HEK293T (cell line): ENCODE data around the gene TWF2.

Experiments
- BHLHE40 ChIP-seq: fragments of 450-650 bp; IDR thresholded peaks from 2 replicates; pipeline ENCODE4 v1.6.1; 2016; ENCODE audit warnings: mild to moderate bottlenecking, moderate library complexity, borderline replicate concordance
- CTBP1 ChIP-seq: fragments of 450-650 bp; IDR thresholded peaks from 2 replicates; pipeline ENCODE4 v1.6.1; 2016; ENCODE audit warnings: borderline replicate concordance
- ELF4 ChIP-seq: fragments of 450-650 bp; IDR thresholded peaks from 2 replicates; pipeline ENCODE4 v1.6.1; 2017; ENCODE audit warnings: antibody characterized with exemption
- FOXK2 ChIP-seq: fragments of 450-650 bp; IDR thresholded peaks from 2 replicates; pipeline ENCODE4 v1.6.1; 2016; ENCODE audit warnings: mild to moderate bottlenecking
- FOXM1 ChIP-seq: fragments of 450-650 bp; IDR thresholded peaks from 2 replicates; pipeline ENCODE4 v1.6.1; 2017; ENCODE audit warnings: mild to moderate bottlenecking, borderline replicate concordance
- HDGF ChIP-seq: fragments of 450-650 bp; IDR thresholded peaks from 2 replicates; pipeline ENCODE4 v1.6.1; 2017; ENCODE audit warnings: antibody characterized with exemption, borderline replicate concordance
- L3MBTL2 ChIP-seq: fragments of 450-650 bp; conservative IDR thresholded peaks from 2 replicates; pipeline ENCODE4 v1.6.1; 2016; ENCODE audit warnings: mild to moderate bottlenecking
- LEF1 ChIP-seq: fragments of 450-650 bp; IDR thresholded peaks from 2 replicates; pipeline ENCODE4 v1.6.1; 2017; ENCODE audit warnings: mild to moderate bottlenecking, borderline replicate concordance
- NFRKB ChIP-seq: fragments of 450-650 bp; IDR thresholded peaks from 2 replicates; pipeline ENCODE4 v1.6.1; 2016; ENCODE audit warnings: mild to moderate bottlenecking, moderate library complexity
- SP1 ChIP-seq: fragments of 450-650 bp; IDR thresholded peaks from 2 replicates; pipeline ENCODE4 v1.6.1; 2017
- SUZ12 ChIP-seq: fragments of 450-650 bp; IDR thresholded peaks from 2 replicates; pipeline ENCODE4 v1.6.1; 2016; ENCODE audit warnings: mild to moderate bottlenecking
- TARDBP ChIP-seq: fragments of 450-650 bp; IDR thresholded peaks from 2 replicates; pipeline ENCODE4 v1.6.1; 2016

- TF ChIP-seq SP1 (no peak), HDGF (no peak), BHLHE40 (no peak), ELF4 (no peak), FOXK2 (no peak), FOXM1 (no peak), SUZ12 (no peak), TARDBP (no peak), CTBP1 (no peak), LEF1 (no peak), NFRKB (no peak), L3MBTL2 (no peak)
These were observed 33.1 kb downstream of the TWF2 start for GRCh38 chr3:52205727-52206372.
